Activated CD8-positive, alpha-beta T cell treated with anti-CD3 and anti-CD28 coated beads for 36 hours (primary cell): Measurements from ENCODE around the gene CBX4. TPM values are rescaled to one million over a fixed set of nuclear protein-coding genes. Genes with fewer than 3 reads are reported as not detected.

Experiments used
- ATAC-seq: fragments of 200-7000 bp; cut with Tn5 transposase; one replicate; pipeline ENCODE4 v1.10.0; 2021; ENCODE audit warnings: mild to moderate bottlenecking, moderate library complexity
- CTCF ChIA-PET: fragments of 350-600 bp; sonication (Branson Sonifier 250); formaldehyde crosslinking; loops from one replicate; lab custom pipeline; 2021; ENCODE audit warnings: antibody characterized with exemption; lab: Charles Lee
- POLR2A ChIA-PET: fragments of 350-600 bp; sonication (Branson Sonifier 250); formaldehyde crosslinking; loops from one replicate; lab custom pipeline; 2021; ENCODE audit warnings: antibody characterized with exemption; lab: Charles Lee
- DNase-seq: peaks from one replicate; pipeline ENCODE4 v3.0.0-alpha.2; 2020
- H3K27ac Mint-ChIP-seq: one replicate; pipeline ENCODE4 v1.8.0; 2021; ENCODE audit warnings: mild to moderate bottlenecking, mixed read lengths
- H3K27me3 Mint-ChIP-seq: one replicate; pipeline ENCODE4 v1.8.0; 2021; ENCODE audit warnings: mixed read lengths
- H3K36me3 Mint-ChIP-seq: one replicate; pipeline ENCODE4 v1.8.0; 2021; ENCODE audit warnings: low read depth, mixed read lengths
- H3K4me1 Mint-ChIP-seq: one replicate; pipeline ENCODE4 v1.8.0; 2021; ENCODE audit warnings: low read depth, mixed read lengths
- H3K4me3 Mint-ChIP-seq: one replicate; pipeline ENCODE4 v1.8.0; 2021; ENCODE audit warnings: mild to moderate bottlenecking, moderate library complexity, mixed read lengths
- H3K9me3 Mint-ChIP-seq: one replicate; pipeline ENCODE4 v1.8.0; 2021; ENCODE audit warnings: mixed read lengths
- intact Hi-C: fragments of 100-400 bp; cut with micrococcal nuclease; formaldehyde crosslinking; loops from one replicate; pipeline ENCODE4 v1.10.0; 2022
- total RNA-seq, 2 experiments: library from RNA; stranded (reverse); gene quantifications; one replicate each; pipeline ENCODE4 v1.2.3, GENCODE V29; 2021
- TF ChIP-seq, protein P1 (sequence below): fragments of 200-600 bp; IDR thresholded peaks from one replicate; pipeline ENCODE4 v1.8.0; 2022; ENCODE audit warnings: antibody characterized with exemption, mild to moderate bottlenecking

Gene CBX4
- total RNA-seq, 2 experiments from 2014 or later, result 23.9 to 28.0 TPM

DNA sequence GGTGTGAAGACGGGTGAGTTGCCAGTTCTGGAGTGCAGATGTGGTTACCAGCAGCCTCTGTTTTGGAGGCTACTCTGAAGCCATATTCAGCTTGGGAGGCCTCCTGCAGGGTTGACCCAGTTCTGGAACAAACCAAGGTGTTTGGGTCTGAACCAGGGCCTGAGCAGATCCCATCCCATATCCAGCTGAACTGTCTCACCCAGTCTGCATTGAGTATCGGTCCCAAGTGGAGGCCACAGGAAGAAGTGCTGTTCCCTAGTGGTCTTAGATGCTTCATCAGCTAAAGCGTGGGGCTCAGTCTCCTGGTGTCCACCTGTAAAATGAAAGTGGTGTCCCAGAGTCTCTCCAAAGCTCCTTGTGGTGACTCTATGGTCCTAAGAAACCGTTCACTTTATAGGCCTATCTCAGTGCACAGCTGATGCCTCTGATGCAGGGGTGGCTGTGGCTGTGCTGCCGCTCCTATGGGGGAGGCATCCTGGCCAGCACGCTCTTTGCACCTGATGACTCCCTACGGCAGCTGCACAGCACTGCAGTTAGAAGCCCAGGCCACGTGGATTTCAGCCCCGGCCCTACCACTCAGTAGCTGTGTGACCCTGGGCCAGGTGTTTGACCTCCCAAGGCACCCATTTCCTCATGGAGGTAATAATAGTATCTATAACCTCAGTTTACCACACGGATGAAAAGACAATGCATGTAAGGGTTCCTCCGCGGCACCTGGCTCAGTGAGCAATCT lies 21.0 kb downstream of the CBX4 start:
- CTCF ChIA-PET, result interaction anchor here (0.9 to 2.2 kb wide), 14 partner anchors 10 to 97 kb away, joined by 3 to 8 read pairs (median 5); partner anchors contain the start of gene CBX4
- POLR2A ChIA-PET, result interaction anchor here (2.3 kb wide), 1 partner anchor 21 kb away, joined by 8 read pairs; the partner anchor contains the start of gene CBX4
- no peaks in the 10 kb centered on the region for H3K36me3 Mint-ChIP-seq
- intact Hi-C loops, result no loop called here
- TF ChIP-seq, protein P1, sequence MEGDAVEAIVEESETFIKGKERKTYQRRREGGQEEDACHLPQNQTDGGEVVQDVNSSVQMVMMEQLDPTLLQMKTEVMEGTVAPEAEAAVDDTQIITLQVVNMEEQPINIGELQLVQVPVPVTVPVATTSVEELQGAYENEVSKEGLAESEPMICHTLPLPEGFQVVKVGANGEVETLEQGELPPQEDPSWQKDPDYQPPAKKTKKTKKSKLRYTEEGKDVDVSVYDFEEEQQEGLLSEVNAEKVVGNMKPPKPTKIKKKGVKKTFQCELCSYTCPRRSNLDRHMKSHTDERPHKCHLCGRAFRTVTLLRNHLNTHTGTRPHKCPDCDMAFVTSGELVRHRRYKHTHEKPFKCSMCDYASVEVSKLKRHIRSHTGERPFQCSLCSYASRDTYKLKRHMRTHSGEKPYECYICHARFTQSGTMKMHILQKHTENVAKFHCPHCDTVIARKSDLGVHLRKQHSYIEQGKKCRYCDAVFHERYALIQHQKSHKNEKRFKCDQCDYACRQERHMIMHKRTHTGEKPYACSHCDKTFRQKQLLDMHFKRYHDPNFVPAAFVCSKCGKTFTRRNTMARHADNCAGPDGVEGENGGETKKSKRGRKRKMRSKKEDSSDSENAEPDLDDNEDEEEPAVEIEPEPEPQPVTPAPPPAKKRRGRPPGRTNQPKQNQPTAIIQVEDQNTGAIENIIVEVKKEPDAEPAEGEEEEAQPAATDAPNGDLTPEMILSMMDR, result no peak
- no peak overlapping the region for H3K27ac Mint-ChIP-seq
- H3K9me3 Mint-ChIP-seq, result no peaks in the 10 kb centered on the region
- peaks cover 24% of the 10 kb centered on the region for H3K27me3 Mint-ChIP-seq
- ATAC-seq, result no peak
- DNase-seq, result no peak
- H3K4me1 Mint-ChIP-seq, result peaks cover 6% of the 10 kb centered on the region
- no peak overlapping the region for H3K4me3 Mint-ChIP-seq

DNA sequence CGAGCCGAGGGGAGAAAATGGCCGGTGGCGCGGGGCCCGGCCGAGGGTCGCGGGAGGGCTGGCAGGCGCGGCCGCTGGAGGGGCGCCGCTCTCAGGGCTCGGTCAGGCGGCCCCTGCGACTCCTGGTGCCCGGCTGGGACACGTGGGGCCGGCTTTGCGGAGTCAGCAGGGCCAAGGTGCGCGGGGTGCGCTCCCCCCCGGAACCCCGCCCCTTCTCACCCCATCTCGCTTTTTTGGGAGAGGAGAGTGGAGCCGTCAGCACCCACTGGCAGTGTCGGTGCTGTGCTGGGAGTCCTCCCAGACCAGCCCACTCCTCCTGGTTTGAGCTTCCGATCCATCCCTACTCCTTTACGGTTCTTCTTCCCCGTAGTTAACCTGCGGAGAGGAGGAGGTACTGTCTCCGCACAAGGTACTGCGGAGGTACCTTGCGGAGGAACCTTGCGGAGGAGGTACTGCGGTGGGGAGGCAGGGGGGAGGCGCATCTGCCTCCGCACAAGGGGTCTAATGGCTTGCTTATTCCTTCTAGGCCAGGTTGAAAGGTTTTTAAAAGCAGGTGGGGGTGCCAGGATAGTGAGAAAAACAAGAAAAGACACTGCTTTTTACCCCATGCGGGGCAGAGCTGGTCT lies 23.3 kb downstream of the CBX4 start:
- Mint-ChIP-seq H3K27me3 (peaks cover 33% of the 10 kb centered on the region), H3K9me3 (no peaks in the 10 kb centered on the region), H3K27ac (no peak overlapping the region), H3K4me1 (peaks cover 16% of the 10 kb centered on the region), H3K36me3 (no peaks in the 10 kb centered on the region), H3K4me3 (no peak overlapping the region)
- ChIA-PET CTCF (interaction anchor here (1.9 to 6.4 kb wide), 3 partner anchors 20 to 26 kb away, joined by 7 to 56 read pairs (median 8); no protein-coding TSS in a partner anchor), POLR2A (interaction anchor here (0.9 kb wide), 1 partner anchor 10 kb away, joined by 3 read pairs; no protein-coding TSS in a partner anchor)
- ATAC-seq, result no peak
- TF ChIP-seq, protein P1, result no peak
- intact Hi-C loops, result no loop called here
- DNase-seq, result no peak

DNA sequence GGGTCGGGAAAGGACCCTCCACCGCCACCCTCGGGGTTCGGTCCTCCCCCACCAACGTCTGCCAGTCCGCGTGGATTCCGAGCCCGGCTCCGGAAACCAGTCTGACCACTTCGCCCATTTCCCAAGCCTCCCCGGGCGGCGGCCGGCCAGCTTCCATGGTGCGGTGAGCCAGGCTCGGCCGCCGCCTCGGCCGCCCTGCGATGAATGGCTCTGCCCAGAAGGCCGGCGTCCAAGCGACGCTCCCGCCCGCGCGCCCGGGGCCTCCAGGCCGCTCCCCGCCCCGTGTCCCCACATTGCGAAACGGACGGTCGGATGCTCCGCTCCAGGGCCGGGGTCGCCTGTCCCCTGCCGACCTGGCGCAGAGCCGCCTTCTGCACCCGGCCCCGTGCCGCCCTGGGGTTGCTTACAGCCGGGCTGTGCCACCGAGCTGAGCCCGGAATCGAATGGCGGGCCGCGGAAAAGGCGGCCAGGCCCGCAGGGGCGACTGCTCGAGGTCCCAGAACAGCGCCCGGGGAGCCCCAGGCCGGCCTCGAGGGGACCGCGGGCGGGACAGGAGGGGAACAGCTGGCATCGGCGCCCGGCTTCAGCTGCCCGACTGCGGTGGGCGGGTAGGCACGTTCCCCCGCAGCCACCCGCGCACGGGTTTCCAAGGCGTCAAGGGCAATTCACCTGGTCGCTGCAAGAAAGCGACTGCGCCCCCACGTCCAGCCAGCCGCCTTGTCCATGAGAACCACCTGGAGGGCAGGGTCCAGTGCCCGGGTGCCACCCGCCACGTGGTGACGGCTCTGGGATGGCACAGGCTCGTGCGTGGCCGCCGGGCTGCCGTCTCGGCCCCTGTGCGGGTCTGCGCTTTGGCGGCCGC lies 24.0 kb downstream of the CBX4 start:
- no peaks in the 10 kb centered on the region for H3K36me3 Mint-ChIP-seq
- ATAC-seq (no peak), DNase-seq (no peak)
- TF ChIP-seq, protein P1, result no peak
- no peak overlapping the region for H3K4me3 Mint-ChIP-seq
- ChIA-PET POLR2A (interaction anchor here (0.7 to 3.0 kb wide), 6 partner anchors 10 to 71 kb away, joined by 3 to 19 read pairs (median 3); partner anchors contain the start of gene CBX4), CTCF (interaction anchor here (1.2 to 6.4 kb wide), 3 partner anchors 10 to 25 kb away, joined by 5 to 56 read pairs (median 6); partner anchors contain the start of gene CBX4)
- peaks cover 20% of the 10 kb centered on the region for H3K4me1 Mint-ChIP-seq
- no peaks in the 10 kb centered on the region for H3K9me3 Mint-ChIP-seq
- peaks cover 36% of the 10 kb centered on the region for H3K27me3 Mint-ChIP-seq
- no peak overlapping the region for H3K27ac Mint-ChIP-seq
- intact Hi-C loops, result no loop called here

DNA sequence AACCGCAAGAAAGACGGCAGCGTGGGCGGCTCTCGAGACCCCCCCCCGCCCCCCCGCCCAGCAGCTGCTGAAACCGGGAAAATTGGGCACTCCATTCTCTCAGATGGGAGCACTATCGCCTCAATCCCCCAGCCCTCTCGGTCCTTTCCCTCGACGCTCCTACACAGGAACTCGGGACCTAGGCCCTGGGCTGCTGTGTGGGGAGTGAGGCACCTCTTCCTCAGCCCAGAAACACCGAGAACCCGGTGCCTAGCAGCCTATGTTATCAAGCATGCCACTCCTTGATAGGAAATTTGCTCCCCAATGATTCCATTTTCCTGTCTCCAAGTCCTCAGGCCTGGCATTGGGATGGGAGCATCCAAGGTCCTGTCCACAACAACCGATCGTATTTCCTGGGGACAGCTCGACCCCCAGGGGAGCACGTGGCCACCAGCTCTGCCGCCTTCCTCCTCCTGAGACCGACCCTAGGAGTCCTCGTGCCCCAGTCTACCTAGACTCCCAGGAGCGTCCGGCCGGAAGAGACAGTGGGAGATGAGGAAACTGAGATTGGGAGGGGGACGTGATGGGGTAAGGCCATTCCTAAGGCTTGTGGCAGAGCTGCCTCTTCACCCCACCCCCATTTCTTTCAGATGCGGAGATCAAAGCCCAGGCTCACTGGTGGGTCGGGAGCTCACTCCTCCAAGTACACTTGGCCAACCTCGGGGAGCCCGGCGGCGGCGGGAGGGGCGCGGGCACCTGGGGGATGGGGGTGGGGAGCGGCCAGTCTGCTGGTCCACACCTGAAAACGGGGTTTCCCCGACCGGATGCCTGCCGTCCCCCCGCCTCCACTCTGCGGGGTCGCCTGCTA lies 24.9 kb downstream of the CBX4 start:
- POLR2A ChIA-PET, result interaction anchor here (0.6 to 4.4 kb wide), 9 partner anchors 12 to 180 kb away, joined by 3 to 34 read pairs (median 3); partner anchors contain the start of gene CBX4
- TF ChIP-seq, protein P1, result no peak
- intact Hi-C loops, result no loop called here
- Mint-ChIP-seq H3K4me1 (peaks cover 22% of the 10 kb centered on the region), H3K36me3 (no peaks in the 10 kb centered on the region), H3K27ac (no peak overlapping the region), H3K4me3 (peak overlapping the region; percentile 35), H3K27me3 (peaks cover 36% of the 10 kb centered on the region), H3K9me3 (no peaks in the 10 kb centered on the region)
- no peak for ATAC-seq
- CTCF ChIA-PET, result interaction anchor here (1.2 to 6.4 kb wide), 3 partner anchors 9 to 26 kb away, joined by 5 to 56 read pairs (median 6); partner anchors contain the start of gene CBX4
- DNase-seq, result no peak
